NCI-H510A treated with DMSO at 0.1 percent for 48 hours (cell line): ENCODE data around the gene ADARB2.
A peak's percentile ranks its signal among the peaks of the same experiment; 100 is the strongest.

Source experiments
- DNase-seq: peaks from one replicate; lab custom pipeline; 2025; lab: John Stamatoyannopoulos, UW

Gene ADARB2

DNA sequence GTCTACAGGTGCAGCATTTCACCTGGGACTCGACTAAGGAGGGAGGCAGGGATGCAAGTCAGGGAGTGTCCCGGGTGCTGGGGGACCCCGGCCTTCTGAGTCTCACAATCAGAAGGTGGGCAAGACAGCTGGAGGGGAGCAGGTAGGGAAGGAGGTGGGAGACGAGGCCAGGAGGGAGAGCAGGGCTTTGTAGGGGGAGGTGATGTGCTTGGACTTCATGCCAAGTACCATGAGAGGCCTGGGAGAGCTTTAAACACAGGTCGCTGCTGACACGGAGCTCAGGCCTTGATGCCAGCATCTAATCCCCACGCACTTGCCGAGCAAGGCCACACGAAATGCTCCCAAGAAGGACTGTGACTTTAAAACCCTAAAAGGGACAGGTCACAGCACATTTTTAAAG is 244.7 kb downstream of the ADARB2 start:
- no peak for DNase-seq

DNA sequence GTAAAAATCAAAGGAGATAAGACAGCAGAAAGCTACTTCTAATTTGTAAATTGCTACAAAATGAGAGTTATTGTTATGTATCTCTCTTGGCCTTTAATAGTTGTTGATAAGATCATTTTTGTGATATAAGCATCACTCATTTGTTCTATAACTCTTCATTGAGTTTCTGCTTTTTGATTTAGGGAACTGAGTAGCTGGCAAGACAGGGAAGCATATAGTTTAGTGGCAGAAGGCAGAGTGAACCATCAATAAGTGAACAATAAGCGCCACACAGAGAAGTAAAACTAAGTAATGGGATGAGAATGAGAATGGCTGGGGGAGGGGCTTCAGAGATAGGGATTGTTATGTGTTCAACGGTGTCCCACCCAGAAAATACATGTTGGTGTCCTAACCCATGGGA is 245.4 kb downstream of the ADARB2 start:
- no peak for DNase-seq

DNA sequence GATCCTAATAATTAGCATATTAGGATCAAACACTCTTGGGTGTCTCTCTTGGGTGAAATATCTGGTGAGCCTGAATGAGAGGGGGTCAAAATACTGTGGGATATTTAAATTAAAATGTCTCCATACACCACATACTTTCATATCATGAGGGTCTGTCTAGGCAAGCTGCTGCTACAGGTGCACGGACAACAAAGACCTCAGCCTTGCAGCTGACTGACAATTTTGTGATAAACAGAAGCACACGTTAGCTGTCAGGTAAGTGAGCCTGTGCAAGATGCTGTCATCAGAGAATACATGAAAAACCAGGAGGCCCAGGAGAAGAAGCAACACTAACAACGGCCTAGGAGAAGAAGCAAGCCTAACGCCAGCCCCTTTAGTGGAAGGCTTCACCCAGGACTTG is 247.5 kb downstream of the ADARB2 start:
- no peak for DNase-seq

DNA sequence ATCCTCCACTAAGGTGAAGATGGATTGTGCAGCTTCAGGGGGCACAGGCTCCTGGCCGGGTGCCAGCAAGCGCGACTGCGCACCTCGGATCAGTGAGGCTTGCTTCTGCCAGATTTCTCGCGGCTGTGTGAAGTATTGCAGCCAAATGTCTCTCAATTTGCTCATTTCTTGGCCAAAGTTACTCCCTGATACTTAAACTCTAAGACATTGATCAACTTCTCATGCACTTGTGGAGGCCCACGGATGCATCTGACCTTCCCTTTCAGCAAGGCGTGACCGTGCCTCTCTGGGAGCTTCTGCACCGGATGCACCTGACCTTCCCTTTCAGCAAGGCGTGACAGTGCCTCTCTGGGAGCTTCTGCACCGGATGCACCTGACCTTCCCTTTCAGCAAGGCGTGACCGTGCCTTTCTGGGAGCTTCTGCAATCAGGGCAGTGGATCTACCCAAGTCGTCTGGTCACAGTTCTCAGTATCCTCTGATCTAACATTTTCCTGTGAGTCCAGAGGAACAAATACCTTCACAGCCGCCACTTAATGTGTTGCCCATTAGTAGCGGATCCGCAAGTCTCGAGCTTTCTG is 248.3 kb downstream of the ADARB2 start:
- peak; percentile 22 for DNase-seq

DNA sequence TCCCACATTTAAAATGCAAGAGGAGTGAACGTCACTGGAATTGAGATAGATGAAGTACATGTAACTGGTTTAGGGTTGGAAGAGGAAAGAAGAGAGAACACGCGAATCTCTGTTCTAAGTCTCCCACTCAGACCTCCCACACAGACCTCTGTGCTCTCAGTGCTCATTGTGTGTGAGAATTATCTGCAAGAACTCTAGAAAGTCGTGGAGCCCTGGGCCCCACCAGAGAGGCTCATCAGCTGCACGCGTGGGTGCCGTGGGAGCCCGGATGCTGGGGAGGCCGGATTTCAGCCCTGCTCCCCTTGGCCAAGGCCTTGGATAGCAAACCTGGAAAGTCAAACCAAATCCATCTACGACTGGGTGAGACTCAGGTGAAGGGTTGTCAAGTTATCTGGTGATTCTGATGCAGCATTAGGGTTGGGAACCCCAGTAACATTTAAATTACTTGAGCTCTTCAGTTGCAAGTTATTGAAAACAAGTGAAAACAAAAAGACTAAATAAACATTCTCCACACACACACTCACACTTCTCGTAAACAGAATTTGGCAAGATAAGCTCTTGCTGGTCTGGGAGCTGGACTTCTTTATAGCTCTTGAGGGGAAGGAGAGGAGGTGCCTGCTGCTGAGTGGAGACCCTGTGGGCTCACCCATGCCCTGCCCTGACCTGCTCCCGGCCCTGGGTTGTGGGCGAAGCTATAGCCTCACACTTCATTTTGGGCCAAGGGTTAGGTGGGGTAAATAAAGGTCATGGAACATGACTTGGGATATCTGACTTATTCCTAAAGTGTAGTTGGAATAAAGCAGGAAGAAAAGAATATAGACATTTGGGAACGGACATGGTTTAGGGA is 250.3 kb downstream of the ADARB2 start:
- DNase-seq: no peak

DNA sequence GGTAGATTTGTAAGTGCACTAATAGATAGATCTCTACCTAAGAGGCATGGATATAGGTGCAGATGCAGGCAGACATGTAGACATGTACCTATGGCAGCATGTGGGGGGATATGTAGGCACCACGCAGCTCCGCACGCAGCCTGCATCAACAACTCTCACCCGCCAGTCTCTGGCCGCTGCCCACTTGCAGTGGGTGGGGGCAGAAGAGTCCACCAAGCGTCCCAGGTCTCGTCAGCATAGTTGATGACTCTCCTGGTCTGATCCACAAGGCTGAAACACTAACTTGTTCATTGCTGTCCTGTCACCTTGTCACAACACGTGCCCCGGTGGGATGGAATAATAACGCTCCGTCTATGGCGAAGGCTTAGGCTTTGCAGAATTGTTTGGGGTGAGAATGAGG is 252.0 kb downstream of the ADARB2 start:
- DNase-seq: no peak

DNA sequence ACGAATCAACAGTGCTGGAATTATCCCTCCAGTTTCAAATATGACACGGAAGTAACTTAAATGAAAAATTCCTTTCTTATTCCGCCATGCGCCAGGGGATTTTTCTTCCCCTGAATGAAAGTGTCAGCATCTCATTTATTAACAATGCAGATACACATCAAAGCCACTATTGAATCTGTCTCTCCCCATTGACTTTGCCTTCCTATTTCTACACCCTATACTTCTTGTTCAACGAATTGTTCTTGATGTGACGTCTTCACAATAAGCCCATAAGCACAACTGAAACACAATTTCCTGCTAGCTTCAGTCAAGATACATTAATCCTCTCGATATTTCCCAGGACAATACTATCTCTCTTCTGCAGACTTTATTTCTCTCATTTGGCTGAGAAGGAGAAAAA is 253.5 kb downstream of the ADARB2 start:
- DNase-seq: no peak

DNA sequence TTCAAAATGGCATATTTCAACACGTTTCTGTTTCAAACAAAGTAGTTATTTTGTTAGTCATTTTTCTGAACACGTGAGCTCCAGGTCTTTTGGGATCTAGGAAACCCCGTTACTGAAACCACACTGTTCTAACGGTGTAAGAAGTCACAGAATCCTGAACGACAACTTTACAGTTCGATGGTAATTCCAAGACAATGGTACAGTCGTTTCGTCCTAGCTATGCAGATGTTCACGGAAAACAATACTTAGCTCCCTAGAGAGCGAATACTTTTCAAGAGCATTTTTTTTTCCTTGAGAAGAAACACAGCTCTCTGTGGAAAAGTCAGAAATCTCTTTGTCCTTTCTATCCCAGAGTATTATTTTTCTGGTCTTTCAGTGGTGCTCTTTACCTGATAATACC is 254.1 kb downstream of the ADARB2 start:
- no peak for DNase-seq

DNA sequence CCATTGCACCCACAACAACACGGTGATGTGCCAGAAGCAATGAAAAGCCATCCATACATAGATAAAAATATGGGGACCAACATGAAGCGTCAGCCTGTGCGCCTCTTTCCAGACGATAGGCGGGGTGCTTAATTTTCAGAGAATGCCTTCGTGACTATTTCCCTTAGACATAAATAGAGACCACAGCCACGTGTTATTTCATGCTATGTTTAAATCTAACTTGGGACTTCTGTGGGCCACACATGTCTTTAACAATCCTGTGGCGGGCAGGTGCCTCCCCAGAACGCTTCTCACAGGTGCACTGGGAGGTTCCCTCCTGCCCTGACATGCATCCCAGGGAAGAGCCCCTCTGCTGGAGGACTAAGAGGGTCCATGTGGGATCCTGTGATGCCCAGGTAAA is 259.7 kb downstream of the ADARB2 start:
- no peak for DNase-seq

DNA sequence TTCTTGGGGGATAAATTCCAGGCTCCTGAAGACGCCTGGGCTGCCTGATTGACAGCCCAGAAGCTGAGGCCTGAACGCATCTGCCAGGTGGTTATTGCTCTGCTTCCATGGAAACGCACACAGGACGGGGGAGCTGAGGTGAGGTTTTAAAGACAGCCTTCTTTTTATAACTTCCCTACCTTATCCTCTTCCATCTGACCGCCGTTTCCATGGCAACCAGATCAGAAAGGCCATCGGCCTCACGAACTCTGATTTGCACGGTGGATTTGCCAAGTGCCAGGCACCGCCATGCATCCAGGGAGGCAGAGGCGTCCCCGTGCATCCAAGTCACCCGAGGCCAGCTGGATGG is 260.9 kb downstream of the ADARB2 start:
- no peak for DNase-seq

DNA sequence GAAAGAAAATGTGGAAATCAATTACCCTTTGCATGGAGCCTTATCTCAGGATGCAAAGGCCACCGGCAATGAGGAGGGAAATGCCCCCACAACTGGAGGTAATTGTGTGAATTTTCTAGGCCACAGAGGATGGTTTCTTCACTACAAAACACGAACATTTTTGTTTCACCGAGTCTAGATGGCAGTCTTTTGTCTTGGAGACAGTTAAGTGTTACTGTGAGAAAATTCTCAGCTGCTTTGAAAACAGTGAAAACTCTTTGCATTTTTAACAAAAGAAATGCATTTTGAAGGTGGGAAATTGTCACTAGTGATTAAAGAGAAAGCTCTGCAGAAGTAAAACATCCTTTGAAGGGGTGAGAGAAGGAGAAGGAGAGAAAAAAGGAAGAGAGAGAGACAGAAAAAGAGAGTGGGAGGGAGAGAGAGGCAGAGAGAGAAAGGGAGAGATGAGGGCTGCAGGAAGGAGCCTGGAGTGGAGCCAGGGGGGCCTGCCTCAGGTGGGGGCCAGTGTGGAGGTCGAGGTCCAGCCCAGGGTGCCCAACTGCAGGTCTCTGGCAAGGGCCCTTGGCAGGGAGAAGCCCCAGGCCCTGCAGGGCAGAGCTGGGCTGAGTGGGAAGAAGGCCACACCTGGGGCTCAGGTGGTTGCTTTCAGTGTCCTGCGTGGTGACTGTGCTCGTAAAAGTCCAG is 261.4 kb downstream of the ADARB2 start:
- DNase-seq: no peak

DNA sequence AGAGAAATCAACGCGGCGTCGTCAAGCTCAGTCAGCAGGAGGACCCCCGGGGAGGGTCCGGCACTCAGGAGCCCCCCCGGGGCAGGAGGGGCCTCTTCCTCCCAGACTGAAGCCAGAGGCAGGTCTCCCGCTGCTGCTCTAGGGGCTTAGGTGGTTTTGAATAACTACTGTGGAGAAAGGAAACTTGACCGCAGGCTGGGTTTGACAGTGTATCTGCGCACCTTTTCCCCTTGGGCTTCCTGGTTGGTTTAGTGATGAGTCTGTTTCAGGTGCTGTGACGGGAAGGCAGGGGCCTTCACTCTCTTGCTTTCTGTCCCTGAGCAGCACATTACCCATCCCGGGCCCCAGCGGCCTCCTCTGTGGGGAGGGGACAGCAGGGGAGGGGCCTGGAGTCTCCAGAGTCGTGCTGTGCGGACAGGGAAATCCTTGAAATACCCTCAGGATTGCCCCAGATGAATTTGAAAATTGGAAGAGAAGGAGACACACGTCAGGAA is 262.2 kb downstream of the ADARB2 start:
- no peak for DNase-seq

DNA sequence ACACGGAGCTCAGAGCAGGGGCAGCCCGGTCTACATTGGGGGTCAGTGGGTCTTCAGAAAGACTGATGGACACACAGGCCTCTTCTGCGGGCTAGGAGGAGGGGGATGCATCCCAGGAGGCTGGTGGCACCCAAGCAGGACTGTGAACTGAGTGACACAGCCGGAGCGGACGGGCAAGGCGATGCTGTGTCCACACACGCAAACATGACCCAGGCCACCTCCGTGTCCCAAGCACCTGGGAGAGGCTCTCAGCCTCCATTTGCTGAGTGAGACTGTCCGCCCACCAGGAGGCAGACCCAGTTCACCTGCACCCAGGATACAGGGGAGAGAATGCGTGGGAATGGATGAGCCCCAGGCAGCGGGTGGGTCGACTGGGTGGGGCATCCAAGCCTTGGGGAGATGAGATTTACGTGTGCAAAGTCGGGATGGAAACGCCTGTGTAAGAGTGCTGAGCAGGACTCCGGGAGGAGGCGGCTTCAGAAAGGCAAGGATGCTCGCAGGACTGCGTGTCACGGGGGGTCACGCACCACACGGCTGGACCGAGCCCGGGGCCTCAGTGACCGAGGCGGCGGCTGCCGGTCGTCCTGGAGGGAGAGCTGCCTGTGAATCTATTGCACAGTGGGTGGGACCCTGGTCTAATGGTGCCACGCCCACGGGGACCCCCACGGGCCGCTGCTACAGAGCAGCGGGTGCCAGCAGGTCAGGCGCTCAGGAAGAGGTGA is 262.8 kb downstream of the ADARB2 start:
- DNase-seq: no peak

DNA sequence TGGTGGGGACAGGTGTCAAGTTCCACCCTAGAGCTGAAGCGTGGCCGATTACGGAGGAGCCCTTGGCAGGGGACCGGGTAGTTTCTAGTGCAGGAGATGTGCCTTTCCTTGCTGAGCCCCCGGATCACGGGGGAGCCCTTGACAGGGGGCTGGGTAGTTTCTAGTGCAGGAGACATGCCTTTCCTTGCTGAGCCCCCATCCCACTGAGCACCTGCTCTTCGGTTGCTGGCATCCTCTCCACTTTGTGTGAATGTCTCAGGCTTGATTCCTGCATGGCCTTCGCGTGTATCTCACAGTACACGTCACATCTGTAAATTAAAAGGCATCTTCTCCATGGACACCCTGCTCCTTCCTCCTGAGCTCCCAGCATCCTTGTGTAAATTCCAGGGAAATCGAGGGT is 263.5 kb downstream of the ADARB2 start:
- no peak for DNase-seq

DNA sequence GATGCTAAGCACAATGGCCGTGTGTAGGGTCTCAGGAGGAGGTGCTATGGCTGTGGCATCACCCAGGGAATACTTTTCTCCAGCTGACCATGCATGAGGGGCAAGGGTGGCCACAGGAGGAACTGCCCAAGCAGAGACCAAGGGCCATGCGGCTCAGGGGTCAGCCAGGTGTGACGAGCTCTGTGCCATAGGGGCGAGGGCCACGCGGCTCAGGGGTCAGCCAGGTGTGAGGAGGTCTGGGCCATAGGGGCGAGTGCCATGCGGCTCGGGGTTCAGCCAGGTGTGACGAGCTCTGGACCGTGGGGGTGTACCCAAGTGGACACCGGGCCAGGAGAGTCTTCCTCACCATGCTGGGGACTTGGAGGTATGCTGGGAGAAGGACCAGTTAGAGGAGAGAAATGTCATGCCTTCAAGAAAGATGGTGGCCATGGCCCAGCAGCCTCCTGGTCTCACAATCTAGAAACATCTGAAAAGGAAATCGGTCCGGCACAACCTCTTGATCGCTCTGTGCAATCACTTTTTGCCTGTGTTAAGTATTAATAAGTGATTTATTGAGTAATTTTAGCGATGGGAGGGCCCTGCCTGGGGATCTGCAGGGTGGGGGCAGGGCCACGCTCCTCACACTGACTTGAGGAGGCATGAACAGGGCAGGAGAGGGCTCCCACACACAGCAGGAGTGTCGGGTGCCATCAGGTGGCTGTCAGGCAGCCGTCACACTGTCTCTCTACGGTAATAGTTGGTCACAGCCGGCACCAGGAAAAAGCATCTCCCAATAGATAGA is 265.0 kb downstream of the ADARB2 start:
- DNase-seq: no peak

DNA sequence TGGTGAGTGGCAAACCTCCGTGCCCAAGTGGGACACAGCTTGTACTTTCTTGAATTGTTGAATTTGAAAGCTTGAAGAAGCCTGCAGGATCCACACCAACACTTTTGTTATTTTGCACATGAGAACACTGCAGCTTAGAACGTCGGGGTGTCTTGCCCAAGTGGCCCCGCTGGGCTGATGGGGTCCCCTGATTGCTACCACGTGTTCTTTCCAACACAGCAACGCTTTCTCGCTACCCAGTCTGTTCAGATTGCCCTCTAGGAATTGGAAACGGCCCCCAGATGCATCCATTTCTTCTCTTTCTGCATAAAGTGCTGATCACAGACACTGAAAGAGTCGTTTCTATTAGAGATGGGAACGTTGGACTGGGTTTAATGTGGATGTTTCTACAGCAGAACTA is 268.5 kb downstream of the ADARB2 start:
- no peak for DNase-seq

DNA sequence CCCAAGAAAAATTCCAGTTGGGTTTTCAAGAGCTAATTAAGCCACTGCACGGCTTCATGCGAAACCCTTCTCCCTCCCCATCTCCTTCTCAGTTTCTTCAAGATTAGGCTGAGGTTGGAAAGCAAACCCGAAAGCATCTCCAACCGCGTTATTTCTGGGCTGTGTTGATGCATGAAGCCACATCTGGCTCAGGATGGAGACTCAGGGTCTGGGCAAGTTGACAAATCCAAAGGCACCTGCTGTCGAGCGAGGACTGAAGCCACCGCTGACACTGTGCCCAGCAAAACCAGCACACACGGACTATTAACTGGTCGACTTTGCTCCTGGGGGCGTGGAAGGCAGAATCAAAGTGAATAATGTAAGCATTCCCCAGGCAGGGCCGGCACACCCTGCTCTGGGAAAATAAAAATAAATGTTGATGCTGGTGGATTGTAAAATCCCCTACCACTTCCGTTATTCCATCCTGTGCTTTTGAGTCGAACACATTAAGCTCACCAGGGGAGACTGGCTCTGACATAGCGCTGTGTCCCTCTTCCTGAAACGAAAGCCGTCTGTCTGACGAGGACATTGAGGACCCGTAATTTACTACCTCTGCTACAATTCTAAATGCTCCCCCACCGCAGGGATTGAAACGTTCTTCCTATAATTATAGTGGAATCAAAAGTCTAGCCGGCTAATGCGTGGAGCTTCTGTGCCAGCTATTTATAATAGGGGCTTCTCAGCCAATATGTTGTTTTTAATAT is 269.8 kb downstream of the ADARB2 start:
- peak; percentile 50 for DNase-seq

DNA sequence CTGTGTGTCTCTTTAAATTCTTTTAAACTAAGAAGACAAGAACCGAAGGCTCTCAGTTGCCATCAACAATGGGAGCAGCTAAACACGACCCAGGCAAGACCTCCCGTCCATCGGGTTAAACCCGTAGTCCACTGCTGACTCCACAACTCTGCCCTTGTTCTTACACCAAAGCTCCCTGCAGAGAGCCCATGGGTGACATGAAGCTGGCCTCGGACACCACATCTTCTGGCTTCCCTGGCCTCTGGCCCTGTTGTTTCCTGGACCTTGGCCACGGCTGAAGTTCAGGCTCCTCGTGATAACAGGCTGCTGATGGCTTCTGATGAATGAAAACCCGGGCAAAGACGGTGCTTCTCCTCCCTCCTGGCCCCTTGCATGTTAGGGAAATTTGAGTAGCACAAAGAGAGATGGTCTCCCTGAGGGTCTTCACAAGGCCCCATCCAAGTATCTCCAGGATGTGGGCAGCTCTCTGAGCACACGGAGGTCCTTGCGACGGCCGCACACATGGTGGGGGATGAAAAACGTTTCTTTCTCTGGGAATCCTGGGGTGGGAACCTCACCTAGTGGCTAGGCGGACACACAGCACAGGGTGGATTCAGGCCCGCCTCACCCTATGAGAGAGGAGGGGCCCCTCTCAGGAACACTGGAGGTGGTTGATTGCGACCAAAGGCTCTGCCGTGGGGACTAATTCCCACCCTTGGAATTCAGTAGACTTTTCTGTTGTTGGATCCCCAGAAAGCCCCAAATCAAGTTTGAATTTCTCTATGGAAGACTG is 271.1 kb downstream of the ADARB2 start:
- DNase-seq: peak; percentile 38

DNA sequence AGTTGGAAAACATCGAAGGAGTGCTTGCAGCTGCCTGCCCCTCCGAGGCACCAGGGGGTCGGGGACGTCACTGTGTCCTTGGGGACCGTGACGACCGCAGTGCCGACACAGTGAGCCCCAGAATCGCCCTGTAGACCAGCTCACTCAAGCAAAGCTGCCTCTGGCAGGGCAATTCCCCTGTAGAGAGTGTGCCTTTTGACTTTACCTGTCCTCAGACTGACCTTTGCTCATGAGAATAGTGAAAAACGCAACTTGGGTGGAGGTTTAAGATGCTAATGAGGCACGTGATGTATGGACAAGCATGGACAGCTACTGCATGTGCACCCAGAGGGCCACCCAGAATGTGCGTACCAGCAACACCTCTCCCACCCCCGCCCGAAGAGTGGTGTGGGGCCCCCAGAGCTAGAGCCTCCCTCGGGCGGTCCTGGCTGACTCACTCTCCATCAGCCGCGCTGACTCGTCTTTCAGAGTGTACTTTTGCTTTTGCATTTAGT is 271.9 kb downstream of the ADARB2 start:
- DNase-seq: no peak

DNA sequence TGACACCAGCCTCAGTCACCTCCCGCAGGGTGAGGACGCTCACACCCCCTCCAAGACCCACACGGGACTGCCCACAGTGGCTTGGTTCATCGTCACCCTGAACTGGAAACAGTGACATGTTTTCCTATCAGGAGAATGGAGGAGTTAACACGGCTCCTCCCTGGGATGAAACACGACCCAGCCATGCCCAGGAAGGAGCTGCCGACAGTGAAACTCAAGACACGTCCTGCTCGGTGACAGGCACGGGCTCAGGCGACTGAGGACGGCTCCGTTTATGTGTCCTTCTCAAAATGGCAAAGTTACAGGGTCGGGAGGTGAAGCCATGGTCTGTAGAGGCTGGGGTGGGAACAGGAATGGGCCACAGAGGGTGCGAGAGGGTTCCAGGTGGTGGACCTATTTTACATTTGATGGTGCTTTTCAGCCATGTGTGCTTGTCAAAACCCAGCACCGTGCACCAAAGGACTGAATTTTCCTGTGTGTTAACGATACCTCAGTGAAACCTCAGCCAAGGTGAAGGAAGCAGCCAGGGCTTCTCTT is 272.4 kb downstream of the ADARB2 start:
- no peak for DNase-seq
